ENCODE data around the gene GART. TPM values are rescaled to one million over a fixed set of nuclear protein-coding genes. Genes with fewer than 3 reads are reported as not detected.

GART gene
- total and polyA plus RNA-seq, 12 donors: 15.1 to 80.8 (median 59.5) TPM

DNA sequence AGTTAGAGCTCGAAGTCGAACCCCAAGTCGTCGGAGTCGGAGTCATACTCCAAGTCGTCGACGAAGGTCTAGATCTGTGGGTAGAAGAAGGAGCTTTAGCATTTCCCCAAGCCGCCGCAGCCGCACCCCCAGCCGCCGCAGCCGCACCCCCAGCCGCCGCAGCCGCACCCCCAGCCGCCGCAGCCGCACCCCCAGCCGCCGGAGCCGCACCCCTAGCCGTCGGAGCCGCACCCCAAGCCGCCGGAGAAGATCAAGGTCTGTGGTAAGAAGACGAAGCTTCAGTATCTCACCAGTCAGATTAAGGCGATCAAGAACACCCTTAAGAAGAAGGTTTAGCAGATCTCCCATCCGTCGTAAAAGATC lies 13.0 kb upstream of the GART start:
- Histone ChIP-seq H3K27me3 (no peaks in the 10 kb centered on the region), H3K4me3 (no peak overlapping the region), H3K27ac (no peak overlapping the region), H3K9me3 (replicated peaks in 1 of 3) (no peaks in the 10 kb centered on the region), H3K36me3 (replicated peaks in 1 of 2) (peaks cover 0 to 90% of the 10 kb centered on the region in 2 donors), H3K4me1 (replicated peaks in 1 of 2) (peaks cover 0 to 19% of the 10 kb centered on the region in 2 donors)
- 89 to 94% (median 93%) methylated on average over 28 to 32 of the region's 32 CpGs for WGBS, 4 donors
- DNase-seq: no peak
- intact Hi-C loops (cut with DNase I): no loop called here
- TF ChIP-seq, protein P1, sequence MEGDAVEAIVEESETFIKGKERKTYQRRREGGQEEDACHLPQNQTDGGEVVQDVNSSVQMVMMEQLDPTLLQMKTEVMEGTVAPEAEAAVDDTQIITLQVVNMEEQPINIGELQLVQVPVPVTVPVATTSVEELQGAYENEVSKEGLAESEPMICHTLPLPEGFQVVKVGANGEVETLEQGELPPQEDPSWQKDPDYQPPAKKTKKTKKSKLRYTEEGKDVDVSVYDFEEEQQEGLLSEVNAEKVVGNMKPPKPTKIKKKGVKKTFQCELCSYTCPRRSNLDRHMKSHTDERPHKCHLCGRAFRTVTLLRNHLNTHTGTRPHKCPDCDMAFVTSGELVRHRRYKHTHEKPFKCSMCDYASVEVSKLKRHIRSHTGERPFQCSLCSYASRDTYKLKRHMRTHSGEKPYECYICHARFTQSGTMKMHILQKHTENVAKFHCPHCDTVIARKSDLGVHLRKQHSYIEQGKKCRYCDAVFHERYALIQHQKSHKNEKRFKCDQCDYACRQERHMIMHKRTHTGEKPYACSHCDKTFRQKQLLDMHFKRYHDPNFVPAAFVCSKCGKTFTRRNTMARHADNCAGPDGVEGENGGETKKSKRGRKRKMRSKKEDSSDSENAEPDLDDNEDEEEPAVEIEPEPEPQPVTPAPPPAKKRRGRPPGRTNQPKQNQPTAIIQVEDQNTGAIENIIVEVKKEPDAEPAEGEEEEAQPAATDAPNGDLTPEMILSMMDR (IDR thresholded peaks at IDR 0.05): no peak
- no peak for TF ChIP-seq POLR2A (IDR thresholded peaks at IDR 0.05)

DNA sequence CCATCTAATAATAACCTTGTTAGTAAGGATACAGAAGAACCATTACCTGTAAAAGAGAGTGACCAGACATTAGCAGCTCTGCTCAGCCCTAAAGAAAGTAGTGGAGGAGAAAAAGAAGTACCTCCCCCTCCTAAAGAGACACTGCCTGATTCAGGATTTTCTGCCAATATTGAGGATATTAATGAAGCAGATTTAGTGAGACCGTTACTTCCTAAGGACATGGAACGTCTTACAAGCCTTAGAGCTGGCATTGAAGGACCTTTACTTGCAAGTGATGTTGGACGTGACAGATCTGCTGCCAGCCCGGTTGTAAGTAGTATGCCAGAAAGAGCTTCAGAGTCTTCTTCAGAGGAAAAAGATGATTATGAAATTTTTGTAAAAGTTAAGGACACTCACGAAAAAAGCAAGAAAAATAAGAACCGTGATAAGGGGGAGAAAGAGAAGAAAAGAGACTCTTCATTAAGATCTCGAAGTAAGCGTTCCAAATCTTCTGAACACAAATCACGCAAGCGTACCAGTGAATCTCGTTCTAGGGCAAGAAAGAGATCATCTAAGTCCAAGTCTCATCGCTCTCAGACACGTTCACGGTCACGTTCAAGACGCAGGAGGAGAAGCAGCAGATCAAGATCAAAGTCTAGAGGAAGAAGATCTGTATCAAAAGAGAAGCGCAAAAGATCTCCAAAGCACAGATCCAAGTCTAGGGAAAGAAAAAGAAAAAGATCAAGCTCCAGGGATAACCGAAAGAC lies 12.5 kb upstream of the GART start:
- no peaks in the 10 kb centered on the region for H3K9me3 ChIP-seq (replicated peaks in 1 of 3)
- H3K27me3 ChIP-seq: no peaks in the 10 kb centered on the region
- no peak for DNase-seq
- H3K4me3 ChIP-seq: no peak overlapping the region
- 92 to 95% (median 93%) methylated on average over 18 of the region's 18 CpGs for WGBS, 4 donors
- TF ChIP-seq, protein P1 (IDR thresholded peaks at IDR 0.05): no peak
- no peak for TF ChIP-seq POLR2A (IDR thresholded peaks at IDR 0.05)
- intact Hi-C loops (cut with DNase I): no loop called here
- H3K4me1 ChIP-seq (replicated peaks in 1 of 2): peaks cover 0 to 19% of the 10 kb centered on the region in 2 donors
- H3K27ac ChIP-seq: no peak overlapping the region
- peaks cover 0 to 90% of the 10 kb centered on the region in 2 donors for H3K36me3 ChIP-seq (replicated peaks in 1 of 2)

DNA sequence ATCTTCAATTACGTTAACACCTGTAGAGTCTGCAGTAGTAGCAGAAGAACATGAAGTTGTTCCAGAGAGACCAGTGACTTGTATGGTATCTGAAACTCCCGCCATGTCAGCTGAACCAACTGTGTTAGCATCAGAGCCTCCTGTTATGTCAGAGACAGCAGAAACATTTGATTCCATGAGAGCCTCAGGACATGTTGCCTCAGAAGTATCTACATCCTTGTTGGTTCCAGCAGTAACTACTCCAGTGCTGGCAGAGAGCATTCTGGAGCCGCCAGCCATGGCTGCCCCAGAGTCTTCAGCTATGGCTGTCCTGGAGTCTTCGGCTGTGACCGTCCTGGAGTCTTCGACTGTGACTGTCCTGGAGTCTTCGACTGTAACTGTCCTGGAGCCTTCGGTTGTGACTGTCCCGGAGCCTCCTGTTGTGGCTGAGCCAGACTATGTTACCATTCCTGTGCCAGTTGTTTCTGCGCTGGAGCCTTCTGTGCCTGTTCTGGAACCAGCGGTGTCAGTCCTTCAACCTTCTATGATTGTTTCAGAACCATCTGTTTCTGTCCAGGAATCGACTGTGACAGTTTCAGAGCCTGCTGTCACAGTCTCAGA lies 11.2 kb upstream of the GART start:
- no peaks in the 10 kb centered on the region for H3K27me3 ChIP-seq
- TF ChIP-seq, protein P1 (IDR thresholded peaks at IDR 0.05): no peak
- TF ChIP-seq POLR2A (IDR thresholded peaks at IDR 0.05): no peak
- peaks cover 1 to 23% of the 10 kb centered on the region in 2 donors for H3K4me1 ChIP-seq (replicated peaks in 1 of 2)
- 97 to 98% (median 98%) methylated on average over 7 to 12 of the region's 12 CpGs for WGBS, 4 donors
- intact Hi-C loops (cut with DNase I): no loop called here
- no peak overlapping the region for H3K27ac ChIP-seq
- H3K4me3 ChIP-seq: no peak overlapping the region
- DNase-seq: no peak
- H3K36me3 ChIP-seq (replicated peaks in 1 of 2): peaks cover 0 to 89% of the 10 kb centered on the region in 2 donors
- no peaks in the 10 kb centered on the region for H3K9me3 ChIP-seq (replicated peaks in 1 of 3)

DNA sequence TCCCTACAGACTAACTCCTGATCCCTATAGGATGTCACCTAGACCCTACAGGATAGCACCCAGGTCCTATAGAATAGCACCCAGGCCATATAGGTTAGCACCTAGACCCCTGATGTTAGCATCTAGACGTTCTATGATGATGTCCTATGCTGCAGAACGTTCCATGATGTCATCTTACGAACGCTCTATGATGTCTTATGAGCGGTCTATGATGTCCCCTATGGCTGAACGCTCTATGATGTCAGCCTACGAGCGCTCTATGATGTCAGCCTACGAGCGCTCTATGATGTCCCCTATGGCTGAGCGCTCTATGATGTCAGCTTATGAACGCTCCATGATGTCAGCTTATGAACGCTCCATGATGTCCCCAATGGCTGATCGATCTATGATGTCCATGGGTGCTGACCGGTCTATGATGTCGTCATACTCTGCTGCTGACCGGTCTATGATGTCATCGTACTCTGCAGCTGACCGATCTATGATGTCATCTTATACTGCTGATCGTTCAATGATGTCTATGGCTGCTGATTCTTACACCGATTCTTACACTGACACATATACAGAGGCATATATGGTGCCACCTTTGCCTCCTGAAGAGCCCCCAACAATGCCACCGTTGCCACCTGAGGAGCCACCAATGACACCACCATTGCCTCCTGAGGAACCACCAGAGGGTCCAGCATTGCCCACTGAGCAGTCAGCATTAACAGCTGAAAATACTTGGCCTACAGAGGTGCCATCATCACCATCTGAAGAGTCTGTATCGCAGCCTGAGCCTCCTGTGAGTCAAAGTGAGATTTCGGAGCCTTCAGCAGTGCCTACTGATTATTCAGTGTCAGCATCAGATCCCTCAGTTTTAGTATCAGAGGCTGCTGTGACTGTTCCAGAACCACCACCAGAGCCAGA lies 10.4 kb upstream of the GART start:
- H3K36me3 ChIP-seq (replicated peaks in 1 of 2): peaks cover 0 to 89% of the 10 kb centered on the region in 2 donors
- TF ChIP-seq, protein P1 (IDR thresholded peaks at IDR 0.05): no peak
- TF ChIP-seq POLR2A (IDR thresholded peaks at IDR 0.05): no peak
- intact Hi-C loops (cut with DNase I): no loop called here

More for the DNA sequence above, 10.4 kb upstream of the GART start:
- peaks cover 3 to 25% of the 10 kb centered on the region in 2 donors for H3K4me1 ChIP-seq (replicated peaks in 1 of 2)
- no peak overlapping the region for H3K27ac ChIP-seq
- no peak overlapping the region for H3K4me3 ChIP-seq
- DNase-seq: no peak
- 98 to 99% (median 99%) methylated on average over 15 to 24 of the region's 24 CpGs for WGBS, 4 donors
- H3K9me3 ChIP-seq (replicated peaks in 1 of 3): no peaks in the 10 kb centered on the region
- no peaks in the 10 kb centered on the region for H3K27me3 ChIP-seq

Data from adrenal gland (tissue), 12 donors.